Measurements from ENCODE around the gene ABCA2. TPM values are rescaled to one million over a fixed set of nuclear protein-coding genes. Genes with fewer than 3 reads are reported as not detected.
A peak's percentile ranks its signal among the peaks of the same experiment; 100 is the strongest.

ABCA2 gene
- total RNA-seq, 1 donor = 20.3 TPM

DNA sequence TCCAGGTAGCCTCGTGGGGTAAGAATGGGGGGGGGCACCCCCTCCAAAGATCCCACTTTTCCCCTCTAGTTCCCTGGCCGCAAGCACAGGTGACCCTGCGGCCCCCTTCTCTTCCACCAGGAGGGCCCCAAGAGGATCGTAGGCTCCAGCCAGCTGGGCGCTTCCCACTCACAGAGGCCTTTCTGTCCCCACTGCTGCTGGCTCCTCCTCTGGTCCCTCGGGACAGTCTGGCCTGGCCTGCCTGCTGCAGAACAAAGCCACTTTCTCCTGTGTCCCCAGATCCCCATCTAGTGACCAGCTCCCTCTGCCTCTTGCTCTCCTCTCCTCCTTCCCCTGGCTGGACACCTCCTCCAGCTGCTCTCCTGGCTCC, 42.9 kb upstream of the ABCA2 start:
- Histone ChIP-seq H3K4me1 (ENCODE audit: insufficient read depth, low read length) (peaks cover 5% of the 10 kb centered on the region), H4K20me1 (ENCODE audit: insufficient read depth, low read length) (peaks cover 6% of the 10 kb centered on the region), H3K9me3 (ENCODE audit: low read depth, low read length) (no peaks in the 10 kb centered on the region), H2AFZ (ENCODE audit: low read length) (peak overlapping the region; percentile 62), H3K4me2 (ENCODE audit: insufficient read depth, low read length) (peak overlapping the region; percentile 82), H3K4me3 (ENCODE audit: insufficient read depth, low read length) (peak overlapping the region; percentile 71), H3K27me3 (ENCODE audit: insufficient read depth, low read length) (no peaks in the 10 kb centered on the region), H3K36me3 (ENCODE audit: insufficient read depth, low read length) (no peaks in the 10 kb centered on the region), H3K27ac (ENCODE audit: low read depth, low read length) (no peak overlapping the region), H3K79me2 (ENCODE audit: insufficient read depth, low read length) (no peaks in the 10 kb centered on the region)
- DNase-seq (ENCODE audit: insufficient read length, low spot score, missing footprints) = no peak
- TF ChIP-seq, protein P1, sequence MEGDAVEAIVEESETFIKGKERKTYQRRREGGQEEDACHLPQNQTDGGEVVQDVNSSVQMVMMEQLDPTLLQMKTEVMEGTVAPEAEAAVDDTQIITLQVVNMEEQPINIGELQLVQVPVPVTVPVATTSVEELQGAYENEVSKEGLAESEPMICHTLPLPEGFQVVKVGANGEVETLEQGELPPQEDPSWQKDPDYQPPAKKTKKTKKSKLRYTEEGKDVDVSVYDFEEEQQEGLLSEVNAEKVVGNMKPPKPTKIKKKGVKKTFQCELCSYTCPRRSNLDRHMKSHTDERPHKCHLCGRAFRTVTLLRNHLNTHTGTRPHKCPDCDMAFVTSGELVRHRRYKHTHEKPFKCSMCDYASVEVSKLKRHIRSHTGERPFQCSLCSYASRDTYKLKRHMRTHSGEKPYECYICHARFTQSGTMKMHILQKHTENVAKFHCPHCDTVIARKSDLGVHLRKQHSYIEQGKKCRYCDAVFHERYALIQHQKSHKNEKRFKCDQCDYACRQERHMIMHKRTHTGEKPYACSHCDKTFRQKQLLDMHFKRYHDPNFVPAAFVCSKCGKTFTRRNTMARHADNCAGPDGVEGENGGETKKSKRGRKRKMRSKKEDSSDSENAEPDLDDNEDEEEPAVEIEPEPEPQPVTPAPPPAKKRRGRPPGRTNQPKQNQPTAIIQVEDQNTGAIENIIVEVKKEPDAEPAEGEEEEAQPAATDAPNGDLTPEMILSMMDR (IDR thresholded peaks at IDR 0.05; ENCODE audit: extremely low read depth, low read depth, low read length) = no peak

DNA sequence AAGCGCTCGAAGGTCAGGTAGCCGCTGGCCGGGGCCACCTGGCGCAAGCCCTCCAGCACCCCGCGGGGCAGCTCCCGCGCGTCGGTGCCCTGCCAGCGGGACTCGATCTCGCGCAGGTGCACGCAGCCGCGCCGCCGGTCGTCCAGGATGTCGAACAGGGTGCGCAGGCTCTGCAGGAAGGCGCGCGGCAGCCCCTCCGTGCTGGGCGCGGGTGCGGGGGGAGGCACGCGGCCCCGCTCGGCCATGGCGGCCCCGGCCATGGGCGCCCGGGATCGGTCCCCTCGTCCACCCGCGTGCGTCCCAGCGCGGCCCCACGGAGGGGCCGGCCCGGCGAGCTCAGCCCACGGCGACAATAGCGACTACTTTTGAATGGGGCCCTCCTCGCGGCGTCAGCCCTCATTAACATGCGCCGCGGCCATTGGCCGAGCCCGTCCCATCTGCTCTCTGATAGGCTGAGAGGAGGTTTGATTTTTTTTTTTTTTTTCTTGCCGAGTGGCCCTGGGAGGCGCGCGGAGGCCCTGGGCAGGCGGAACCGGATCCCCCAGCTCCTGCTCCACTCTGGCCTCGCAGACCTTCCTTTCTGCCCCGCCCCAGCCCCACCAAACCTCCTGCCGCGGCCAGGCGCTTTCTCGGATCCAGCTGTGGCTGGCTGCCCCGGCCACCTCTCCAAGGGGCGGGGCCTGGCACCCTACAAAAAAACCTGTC, 42.3 kb upstream of the ABCA2 start, which contains the start of gene SAPCD2:
Gene SAPCD2 (minus strand): TSS at position 357 of the 705 bp plus-strand sequence. CDS start 97 bp downstream, at position 260.
- peak; percentile 100 for DNase-seq (ENCODE audit: insufficient read length, low spot score, missing footprints)
- Histone ChIP-seq H3K9me3 (ENCODE audit: low read depth, low read length) (no peaks in the 10 kb centered on the region), H4K20me1 (ENCODE audit: insufficient read depth, low read length) (peaks cover 6% of the 10 kb centered on the region), H3K27me3 (ENCODE audit: insufficient read depth, low read length) (no peaks in the 10 kb centered on the region), H3K27ac (ENCODE audit: low read depth, low read length) (no peak within 1 kb of the TSS), H3K4me2 (ENCODE audit: insufficient read depth, low read length) (peak within 1 kb of the TSS; percentile 82), H3K4me3 (ENCODE audit: insufficient read depth, low read length) (peak within 1 kb of the TSS; percentile 71), H3K79me2 (ENCODE audit: insufficient read depth, low read length) (no peaks in the 10 kb centered on the region), H2AFZ (ENCODE audit: low read length) (peak within 1 kb of the TSS; percentile 62), H3K4me1 (ENCODE audit: insufficient read depth, low read length) (peaks cover 5% of the 10 kb centered on the region), H3K36me3 (ENCODE audit: insufficient read depth, low read length) (no peaks in the 10 kb centered on the region)
- TF ChIP-seq, protein P1 (IDR thresholded peaks at IDR 0.05; ENCODE audit: extremely low read depth, low read depth, low read length) = no peak

DNA sequence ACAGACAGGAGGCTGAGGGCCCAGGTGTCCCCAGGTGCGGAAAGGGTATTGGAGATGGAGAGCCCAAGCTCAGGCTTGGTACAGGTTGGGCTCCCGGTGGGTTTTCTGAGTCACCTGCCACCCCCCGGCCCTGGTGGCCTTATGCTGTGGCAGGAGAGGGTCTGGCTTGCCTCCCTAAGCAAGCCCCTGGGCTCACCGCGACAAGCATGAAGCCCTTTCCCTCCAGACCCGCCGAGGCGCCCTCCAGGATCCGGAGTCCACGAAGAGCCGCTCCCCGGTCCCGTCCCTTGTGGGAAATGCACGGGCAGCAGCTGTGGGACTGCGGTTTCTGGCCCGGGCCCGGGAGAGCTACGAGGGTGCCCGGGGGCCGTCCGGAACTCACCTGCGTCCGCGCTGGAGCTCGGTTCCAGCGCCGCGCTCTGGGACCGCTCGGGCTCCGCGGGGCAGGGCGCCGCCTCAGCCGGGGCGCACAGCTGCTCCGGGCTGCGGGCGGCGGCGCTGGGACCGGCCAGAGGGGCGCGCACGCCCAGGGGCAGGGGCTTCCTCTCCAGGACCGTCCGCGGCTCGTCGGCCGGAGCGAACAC, 41.6 kb upstream of the ABCA2 start:
- Histone ChIP-seq H3K4me1 (ENCODE audit: insufficient read depth, low read length) (peaks cover 5% of the 10 kb centered on the region), H3K27ac (ENCODE audit: low read depth, low read length) (no peak overlapping the region), H2AFZ (ENCODE audit: low read length) (no peak overlapping the region), H4K20me1 (ENCODE audit: insufficient read depth, low read length) (peaks cover 6% of the 10 kb centered on the region), H3K27me3 (ENCODE audit: insufficient read depth, low read length) (no peaks in the 10 kb centered on the region), H3K9me3 (ENCODE audit: low read depth, low read length) (no peaks in the 10 kb centered on the region), H3K79me2 (ENCODE audit: insufficient read depth, low read length) (no peaks in the 10 kb centered on the region), H3K4me2 (ENCODE audit: insufficient read depth, low read length) (peak overlapping the region; percentile 82), H3K4me3 (ENCODE audit: insufficient read depth, low read length) (peak overlapping the region; percentile 35), H3K36me3 (ENCODE audit: insufficient read depth, low read length) (no peaks in the 10 kb centered on the region)
- TF ChIP-seq, protein P1 (IDR thresholded peaks at IDR 0.05; ENCODE audit: extremely low read depth, low read depth, low read length) = no peak
- peak; percentile 87 for DNase-seq (ENCODE audit: insufficient read length, low spot score, missing footprints)
